ENCODE measurements around the gene SV2C. TPM values are rescaled to one million over a fixed set of nuclear protein-coding genes. Genes with fewer than 3 reads are reported as not detected.

Gene SV2C
- total and polyA plus RNA-seq, 3 donors from 2014 or later: 0.24 to 0.87 (median 0.56) TPM

DNA sequence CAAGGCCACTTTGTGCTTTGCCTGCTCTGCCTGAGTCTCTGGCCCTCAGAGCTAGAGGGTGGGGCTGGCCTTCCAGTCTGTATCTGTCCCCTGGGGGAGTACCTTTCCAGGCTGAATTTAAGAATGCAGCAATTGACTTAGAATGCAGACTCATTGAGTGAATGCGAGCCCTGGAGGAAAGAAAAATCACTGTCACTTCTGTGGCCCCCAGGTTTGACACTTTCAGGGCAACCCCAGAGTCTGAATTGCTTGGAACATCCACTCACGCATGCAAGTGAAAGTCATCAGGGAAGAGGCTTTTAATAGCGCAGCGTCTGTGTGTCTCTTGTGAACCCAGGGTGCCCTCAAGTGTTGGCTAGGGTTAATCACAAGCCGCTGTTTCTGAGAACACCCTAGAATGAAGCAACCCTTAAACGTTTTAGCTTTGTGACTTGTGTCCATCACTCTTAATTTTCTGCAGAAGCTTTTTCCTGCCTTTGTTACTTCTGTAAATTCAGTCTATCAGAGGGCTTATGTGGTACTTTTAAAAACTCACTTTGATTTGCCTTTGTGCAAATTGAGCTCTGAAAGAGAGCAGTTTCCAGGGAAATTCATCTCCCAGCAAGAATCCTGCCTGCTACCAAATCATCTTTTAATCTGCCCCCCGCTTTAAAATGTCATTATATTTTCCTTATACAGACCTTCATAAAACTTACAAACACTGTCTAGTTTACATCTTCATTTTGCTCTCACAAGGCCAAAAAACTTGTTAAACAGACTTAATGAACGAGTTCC is 173.1 kb downstream of the SV2C start:
- no peaks in the 10 kb centered on the region for H3K9me3 ChIP-seq
- intact Hi-C loops (cut with DNase I; ENCODE audit: low total_unique reads): no loop called here
- H3K36me3 ChIP-seq (ENCODE audit: low read depth, missing control alignments): no peaks in the 10 kb centered on the region
- H3K27me3 ChIP-seq: no peaks in the 10 kb centered on the region
- H3K27ac ChIP-seq: no peak overlapping the region
- TF ChIP-seq POLR2A (IDR thresholded peaks at IDR 0.05) (no peak), CTCF (IDR thresholded peaks at IDR 0.05) (peak; percentile 16 to 48 (median 36))
- peaks cover 10% of the 10 kb centered on the region for H3K4me1 ChIP-seq
- WGBS, 2 donors: 25 to 41% methylated on average over 8 of the region's 8 CpGs
- DNase-seq: peak; percentile 80
- H3K4me3 ChIP-seq: no peak overlapping the region

- Histone ChIP-seq H3K27me3 (no peaks in the 10 kb centered on the region), H3K4me3 (no peak overlapping the region), H3K36me3 (ENCODE audit: low read depth, missing control alignments) (no peaks in the 10 kb centered on the region), H3K27ac (no peak overlapping the region), H3K4me1 (peaks cover 10% of the 10 kb centered on the region), H3K9me3 (no peaks in the 10 kb centered on the region)
- DNase-seq: no peak
- intact Hi-C loops (cut with DNase I; ENCODE audit: low total_unique reads): no loop called here
- TF ChIP-seq CTCF (IDR thresholded peaks at IDR 0.05) (no peak), POLR2A (IDR thresholded peaks at IDR 0.05) (no peak)
- WGBS, 2 donors: 84% methylated on average over 6 of the region's 6 CpGs
Measured at GRCh38 chr5:76257225-76257833, 174.1 kb downstream of the SV2C start.

- intact Hi-C loops (cut with DNase I; ENCODE audit: low total_unique reads): no loop called here
- Histone ChIP-seq H3K27ac (no peak overlapping the region), H3K9me3 (no peaks in the 10 kb centered on the region), H3K4me1 (peaks cover 10% of the 10 kb centered on the region), H3K36me3 (ENCODE audit: low read depth, missing control alignments) (no peaks in the 10 kb centered on the region), H3K27me3 (no peaks in the 10 kb centered on the region), H3K4me3 (no peak overlapping the region)
- DNase-seq: no peak
- TF ChIP-seq CTCF (IDR thresholded peaks at IDR 0.05) (no peak), POLR2A (IDR thresholded peaks at IDR 0.05) (no peak)
- WGBS, 2 donors: 82% methylated on average over 3 of the region's 3 CpGs
Measured at GRCh38 chr5:76257897-76258296, 174.7 kb downstream of the SV2C start.

DNA sequence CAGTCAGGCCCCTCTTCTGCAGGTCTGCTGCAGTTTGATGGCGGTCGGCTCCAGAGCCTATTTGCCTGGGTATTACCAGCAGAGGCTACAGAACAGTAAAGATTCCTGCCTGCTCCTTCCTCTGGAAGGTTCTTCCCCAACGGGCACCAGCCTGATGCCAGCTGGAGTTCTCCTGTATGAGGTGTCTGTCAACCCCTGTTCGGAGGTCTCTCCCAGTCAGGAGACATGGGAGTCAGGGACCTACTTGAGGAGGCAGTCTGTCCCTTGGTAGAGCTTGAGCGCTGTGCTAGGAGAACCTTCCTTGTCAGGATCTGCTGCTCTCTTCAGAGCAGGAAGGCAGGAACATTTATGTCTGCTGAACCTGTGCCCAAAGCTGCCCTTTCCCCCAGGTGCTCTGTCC is 181.5 kb downstream of the SV2C start:
- no peak overlapping the region for H3K4me3 ChIP-seq
- no peak overlapping the region for H3K27ac ChIP-seq
- no peaks in the 10 kb centered on the region for H3K9me3 ChIP-seq
- 30 to 83% methylated on average over 2 to 5 of the region's 5 CpGs for WGBS, 2 donors
- no peaks in the 10 kb centered on the region for H3K4me1 ChIP-seq
- TF ChIP-seq CTCF (IDR thresholded peaks at IDR 0.05) (no peak), POLR2A (IDR thresholded peaks at IDR 0.05) (no peak)
- DNase-seq: no peak
- no peaks in the 10 kb centered on the region for H3K27me3 ChIP-seq
- H3K36me3 ChIP-seq (ENCODE audit: low read depth, missing control alignments): no peaks in the 10 kb centered on the region
- intact Hi-C loops (cut with DNase I; ENCODE audit: low total_unique reads): no loop called here

Data from testis (tissue), 3 donors.